Measurements from ENCODE around the gene TEX12.
"Not testable (repeated sequence)": the region's sequence is repeated elsewhere in the genome, so short reads cannot be mapped to it uniquely, and the experiment has no call there.

The TEX12 gene

DNA sequence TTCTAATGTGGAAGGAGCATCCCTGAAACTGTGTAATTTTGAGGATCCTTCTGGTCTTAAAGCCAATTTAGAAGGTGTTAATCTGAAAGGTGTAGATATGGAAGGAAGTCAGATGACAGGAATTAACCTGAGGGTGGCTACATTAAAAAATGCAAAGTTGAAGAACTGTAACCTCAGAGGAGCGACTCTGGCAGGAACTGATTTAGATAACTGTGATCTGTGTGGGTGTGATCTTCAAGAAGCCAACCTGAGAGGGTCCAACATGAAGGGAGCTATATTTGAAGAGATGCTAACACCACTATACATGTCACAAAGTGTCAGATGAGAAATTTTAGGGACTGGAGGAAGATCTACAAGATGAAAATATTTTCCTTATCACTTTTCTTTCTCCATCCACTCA is 15.7 kb downstream of the TEX12 start:
- no peak for ATAC-seq
- TF ChIP-seq, protein P1, sequence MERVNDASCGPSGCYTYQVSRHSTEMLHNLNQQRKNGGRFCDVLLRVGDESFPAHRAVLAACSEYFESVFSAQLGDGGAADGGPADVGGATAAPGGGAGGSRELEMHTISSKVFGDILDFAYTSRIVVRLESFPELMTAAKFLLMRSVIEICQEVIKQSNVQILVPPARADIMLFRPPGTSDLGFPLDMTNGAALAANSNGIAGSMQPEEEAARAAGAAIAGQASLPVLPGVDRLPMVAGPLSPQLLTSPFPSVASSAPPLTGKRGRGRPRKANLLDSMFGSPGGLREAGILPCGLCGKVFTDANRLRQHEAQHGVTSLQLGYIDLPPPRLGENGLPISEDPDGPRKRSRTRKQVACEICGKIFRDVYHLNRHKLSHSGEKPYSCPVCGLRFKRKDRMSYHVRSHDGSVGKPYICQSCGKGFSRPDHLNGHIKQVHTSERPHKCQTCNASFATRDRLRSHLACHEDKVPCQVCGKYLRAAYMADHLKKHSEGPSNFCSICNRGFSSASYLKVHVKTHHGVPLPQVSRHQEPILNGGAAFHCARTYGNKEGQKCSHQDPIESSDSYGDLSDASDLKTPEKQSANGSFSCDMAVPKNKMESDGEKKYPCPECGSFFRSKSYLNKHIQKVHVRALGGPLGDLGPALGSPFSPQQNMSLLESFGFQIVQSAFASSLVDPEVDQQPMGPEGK (CRISPR knock-in tag; IDR thresholded peaks at IDR 0.05; ENCODE audit: borderline replicate concordance) = no peak

DNA sequence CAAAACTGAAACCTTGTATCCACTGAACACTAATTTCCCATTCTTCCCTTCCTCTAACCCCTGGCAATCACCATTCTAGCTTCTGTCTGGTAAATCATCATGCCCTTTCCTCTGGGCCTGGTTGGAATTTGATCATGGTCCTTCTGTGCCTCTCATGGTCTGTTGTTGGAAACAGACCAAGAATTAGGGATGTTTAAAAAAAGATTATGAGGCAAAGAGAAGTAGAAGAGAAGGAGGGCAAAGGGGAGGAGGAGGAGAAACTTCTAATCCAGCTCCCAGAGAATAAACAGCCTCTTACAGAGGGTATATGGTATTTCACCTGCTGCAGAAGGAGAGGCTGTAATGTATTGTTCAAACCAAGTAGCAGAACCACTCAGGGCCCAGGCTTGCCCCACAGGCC is 18.7 kb downstream of the TEX12 start:
- TF ChIP-seq, protein P2, sequence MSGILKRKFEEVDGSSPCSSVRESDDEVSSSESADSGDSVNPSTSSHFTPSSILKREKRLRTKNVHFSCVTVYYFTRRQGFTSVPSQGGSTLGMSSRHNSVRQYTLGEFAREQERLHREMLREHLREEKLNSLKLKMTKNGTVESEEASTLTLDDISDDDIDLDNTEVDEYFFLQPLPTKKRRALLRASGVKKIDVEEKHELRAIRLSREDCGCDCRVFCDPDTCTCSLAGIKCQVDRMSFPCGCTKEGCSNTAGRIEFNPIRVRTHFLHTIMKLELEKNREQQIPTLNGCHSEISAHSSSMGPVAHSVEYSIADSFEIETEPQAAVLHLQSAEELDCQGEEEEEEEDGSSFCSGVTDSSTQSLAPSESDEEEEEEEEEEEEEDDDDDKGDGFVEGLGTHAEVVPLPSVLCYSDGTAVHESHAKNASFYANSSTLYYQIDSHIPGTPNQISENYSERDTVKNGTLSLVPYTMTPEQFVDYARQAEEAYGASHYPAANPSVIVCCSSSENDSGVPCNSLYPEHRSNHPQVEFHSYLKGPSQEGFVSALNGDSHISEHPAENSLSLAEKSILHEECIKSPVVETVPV (CRISPR knock-in tag; IDR thresholded peaks at IDR 0.05) = no peak
- TF ChIP-seq GLIS3 (CRISPR knock-in tag; IDR thresholded peaks at IDR 0.05) = no peak
- ATAC-seq = no peak

DNA sequence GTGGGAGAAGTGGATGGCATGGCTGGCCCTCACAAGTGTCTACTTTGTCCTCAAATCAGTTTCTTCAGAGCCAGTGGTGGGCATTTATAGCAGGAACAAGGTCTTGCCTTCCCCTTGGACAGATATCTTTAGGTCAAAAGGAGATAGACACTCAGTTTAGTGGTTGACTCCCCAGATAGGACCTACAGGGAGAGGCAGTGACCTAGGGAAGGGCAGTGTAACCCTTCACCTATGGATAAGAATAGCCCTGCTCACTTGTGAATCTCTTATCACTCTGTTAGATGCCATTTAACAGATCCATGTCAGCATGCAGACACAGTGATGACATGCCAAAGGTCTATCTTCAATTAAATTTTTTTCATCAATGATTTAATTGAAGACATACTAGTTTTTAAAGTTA is 19.1 kb downstream of the TEX12 start:
- ATAC-seq = no peak
- TF ChIP-seq, protein P3, sequence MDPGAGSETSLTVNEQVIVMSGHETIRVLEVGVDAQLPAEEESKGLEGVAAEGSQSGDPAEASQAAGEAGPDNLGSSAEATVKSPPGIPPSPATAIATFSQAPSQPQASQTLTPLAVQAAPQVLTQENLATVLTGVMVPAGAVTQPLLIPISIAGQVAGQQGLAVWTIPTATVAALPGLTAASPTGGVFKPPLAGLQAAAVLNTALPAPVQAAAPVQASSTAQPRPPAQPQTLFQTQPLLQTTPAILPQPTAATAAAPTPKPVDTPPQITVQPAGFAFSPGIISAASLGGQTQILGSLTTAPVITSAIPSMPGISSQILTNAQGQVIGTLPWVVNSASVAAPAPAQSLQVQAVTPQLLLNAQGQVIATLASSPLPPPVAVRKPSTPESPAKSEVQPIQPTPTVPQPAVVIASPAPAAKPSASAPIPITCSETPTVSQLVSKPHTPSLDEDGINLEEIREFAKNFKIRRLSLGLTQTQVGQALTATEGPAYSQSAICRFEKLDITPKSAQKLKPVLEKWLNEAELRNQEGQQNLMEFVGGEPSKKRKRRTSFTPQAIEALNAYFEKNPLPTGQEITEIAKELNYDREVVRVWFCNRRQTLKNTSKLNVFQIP (CRISPR knock-in tag; IDR thresholded peaks at IDR 0.05; ENCODE audit: borderline replicate concordance, low read depth) = no peak
- no peak for TF ChIP-seq OSR1 (CRISPR knock-in tag; IDR thresholded peaks at IDR 0.05)
- TF ChIP-seq ZNF565 (CRISPR knock-in tag; conservative IDR thresholded peaks at IDR 0.05; ENCODE audit: low read depth) = no peak
- no peak for TF ChIP-seq TOX (CRISPR knock-in tag; IDR thresholded peaks at IDR 0.05; ENCODE audit: borderline replicate concordance)
- no peak for TF ChIP-seq BACH2 (CRISPR knock-in tag; IDR thresholded peaks at IDR 0.05; ENCODE audit: borderline replicate concordance)
- TF ChIP-seq ZNF70 (CRISPR knock-in tag; IDR thresholded peaks at IDR 0.05) = no peak
- TF ChIP-seq, protein P1 (CRISPR knock-in tag; IDR thresholded peaks at IDR 0.05; ENCODE audit: borderline replicate concordance) = no peak

DNA sequence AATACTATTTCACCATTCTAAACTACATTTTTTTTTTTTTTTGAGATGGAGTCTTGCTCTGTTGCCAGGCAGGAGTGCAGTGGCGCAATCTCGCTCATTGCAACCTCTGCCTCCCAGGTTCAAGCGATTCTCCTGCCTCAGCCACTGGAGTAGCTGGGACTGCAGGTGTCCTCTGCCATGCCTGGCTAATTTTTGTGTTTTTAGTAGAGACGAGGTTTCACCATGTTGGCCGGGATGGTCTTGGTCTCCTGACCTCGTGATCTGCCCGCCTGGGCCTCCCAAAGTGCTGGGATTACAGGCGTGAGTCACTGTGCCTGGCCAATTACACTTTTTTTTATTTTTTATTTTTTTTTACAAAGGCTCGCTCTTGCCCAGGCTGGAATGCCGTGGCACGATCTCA is 27.9 kb downstream of the TEX12 start:
- ATAC-seq = not testable (repeated sequence)

DNA sequence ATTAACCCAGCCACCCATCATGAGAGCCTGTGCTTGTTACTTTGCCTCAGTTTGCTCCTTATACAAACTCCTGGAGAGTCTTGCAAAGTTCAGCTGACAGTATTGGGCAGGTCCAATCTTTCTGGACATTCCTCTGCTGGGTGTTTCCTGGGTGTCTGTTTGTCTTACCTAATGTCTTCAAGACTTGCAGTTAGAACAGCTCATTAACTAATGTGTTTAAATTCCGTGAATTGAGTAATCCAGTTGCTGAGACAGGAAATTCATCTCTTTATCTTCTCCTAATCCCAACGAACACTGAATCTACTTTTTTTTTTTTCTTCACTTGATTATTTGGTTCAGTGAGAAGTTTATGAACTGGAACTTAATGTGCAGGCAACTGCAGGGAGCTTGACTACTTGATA is 28.8 kb downstream of the TEX12 start:
- TF ChIP-seq ZNF565 (CRISPR knock-in tag; conservative IDR thresholded peaks at IDR 0.05; ENCODE audit: low read depth) = no peak
- TF ChIP-seq GLIS3 (CRISPR knock-in tag; IDR thresholded peaks at IDR 0.05) = no peak
- TF ChIP-seq RARB (CRISPR knock-in tag; IDR thresholded peaks at IDR 0.05) = no peak
- TF ChIP-seq, protein P2 (CRISPR knock-in tag; IDR thresholded peaks at IDR 0.05) = no peak
- no peak for TF ChIP-seq BACH2 (CRISPR knock-in tag; IDR thresholded peaks at IDR 0.05; ENCODE audit: borderline replicate concordance)
- no peak for TF ChIP-seq TOX (CRISPR knock-in tag; IDR thresholded peaks at IDR 0.05; ENCODE audit: borderline replicate concordance)
- TF ChIP-seq, protein P4, sequence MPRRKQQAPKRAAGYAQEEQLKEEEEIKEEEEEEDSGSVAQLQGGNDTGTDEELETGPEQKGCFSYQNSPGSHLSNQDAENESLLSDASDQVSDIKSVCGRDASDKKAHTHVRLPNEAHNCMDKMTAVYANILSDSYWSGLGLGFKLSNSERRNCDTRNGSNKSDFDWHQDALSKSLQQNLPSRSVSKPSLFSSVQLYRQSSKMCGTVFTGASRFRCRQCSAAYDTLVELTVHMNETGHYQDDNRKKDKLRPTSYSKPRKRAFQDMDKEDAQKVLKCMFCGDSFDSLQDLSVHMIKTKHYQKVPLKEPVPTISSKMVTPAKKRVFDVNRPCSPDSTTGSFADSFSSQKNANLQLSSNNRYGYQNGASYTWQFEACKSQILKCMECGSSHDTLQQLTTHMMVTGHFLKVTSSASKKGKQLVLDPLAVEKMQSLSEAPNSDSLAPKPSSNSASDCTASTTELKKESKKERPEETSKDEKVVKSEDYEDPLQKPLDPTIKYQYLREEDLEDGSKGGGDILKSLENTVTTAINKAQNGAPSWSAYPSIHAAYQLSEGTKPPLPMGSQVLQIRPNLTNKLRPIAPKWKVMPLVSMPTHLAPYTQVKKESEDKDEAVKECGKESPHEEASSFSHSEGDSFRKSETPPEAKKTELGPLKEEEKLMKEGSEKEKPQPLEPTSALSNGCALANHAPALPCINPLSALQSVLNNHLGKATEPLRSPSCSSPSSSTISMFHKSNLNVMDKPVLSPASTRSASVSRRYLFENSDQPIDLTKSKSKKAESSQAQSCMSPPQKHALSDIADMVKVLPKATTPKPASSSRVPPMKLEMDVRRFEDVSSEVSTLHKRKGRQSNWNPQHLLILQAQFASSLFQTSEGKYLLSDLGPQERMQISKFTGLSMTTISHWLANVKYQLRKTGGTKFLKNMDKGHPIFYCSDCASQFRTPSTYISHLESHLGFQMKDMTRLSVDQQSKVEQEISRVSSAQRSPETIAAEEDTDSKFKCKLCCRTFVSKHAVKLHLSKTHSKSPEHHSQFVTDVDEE (CRISPR knock-in tag; IDR thresholded peaks at IDR 0.05) = no peak
- TF ChIP-seq TCF4 (CRISPR knock-in tag; IDR thresholded peaks at IDR 0.05; ENCODE audit: borderline replicate concordance) = no peak
- TF ChIP-seq, protein P3 (CRISPR knock-in tag; IDR thresholded peaks at IDR 0.05; ENCODE audit: borderline replicate concordance, low read depth) = no peak
- no peak for TF ChIP-seq ZFP3 (CRISPR knock-in tag; IDR thresholded peaks at IDR 0.05)
- no peak for TF ChIP-seq ARNTL (CRISPR knock-in tag; IDR thresholded peaks at IDR 0.05; ENCODE audit: borderline replicate concordance, low read depth)
- no peak for ATAC-seq
